GM18526 (cell line): ENCODE data around the gene CNST.

Source experiments
- POLR2A ChIP-seq: IDR thresholded peaks from 3 replicates; pipeline ENCODE4 v1.6.1; 2011; ENCODE audit not compliant: insufficient read length; ENCODE audit errors: extremely low read depth

Gene CNST

GRCh38 chr1:246678816-246679793 lies 112.8 kb downstream of the CNST start:
- TF ChIP-seq POLR2A, result no peak

DNA sequence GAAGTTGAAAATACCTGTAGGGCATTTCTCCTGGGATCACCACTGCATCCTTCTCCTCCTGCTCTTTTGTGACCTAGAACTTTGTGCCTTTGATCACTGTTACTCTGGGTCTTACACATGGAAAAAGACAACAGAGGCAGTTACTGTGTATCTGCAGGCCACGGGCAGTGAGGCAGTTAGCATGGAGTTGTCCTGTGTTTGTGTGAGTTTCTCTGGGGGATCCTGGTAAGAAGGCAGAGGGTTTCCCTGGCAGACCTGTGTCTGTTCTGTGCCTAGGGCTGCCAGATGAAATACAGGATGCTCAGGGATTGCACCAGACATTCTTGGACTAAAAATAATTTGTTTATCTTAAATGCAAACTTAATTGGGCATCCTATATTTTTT lies 113.5 kb downstream of the CNST start:
- no peak for TF ChIP-seq POLR2A

GRCh38 chr1:246680190-246680589 lies 113.9 kb downstream of the CNST start:
- TF ChIP-seq POLR2A, result no peak

GRCh38 chr1:246680696-246681130 lies 114.5 kb downstream of the CNST start:
- TF ChIP-seq POLR2A, result no peak

- TF ChIP-seq POLR2A, result no peak
These were observed 115.9 kb downstream of the CNST start for GRCh38 chr1:246681900-246682895.

GRCh38 chr1:246683521-246683920 lies 117.3 kb downstream of the CNST start:
- no peak for TF ChIP-seq POLR2A

DNA sequence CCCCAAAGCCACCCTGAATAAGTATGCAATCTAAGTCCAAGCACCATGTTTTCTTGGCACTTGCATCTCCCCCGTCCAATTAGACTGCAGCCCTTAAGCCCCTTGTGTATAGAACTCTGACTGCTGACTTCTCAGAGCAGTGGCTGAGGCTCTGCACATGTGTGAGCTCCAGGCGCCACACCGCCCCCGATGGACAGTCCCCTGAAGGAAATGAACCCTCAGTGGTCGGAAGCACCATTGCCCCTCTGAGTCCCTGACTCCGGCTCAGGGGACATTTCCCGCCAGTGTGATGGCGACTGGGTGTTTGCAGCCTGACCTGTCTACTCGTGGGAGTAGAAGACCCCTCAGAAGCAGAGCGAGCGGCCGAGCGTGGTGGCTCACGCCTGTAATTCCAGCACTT lies 120.7 kb downstream of the CNST start:
- no peak for TF ChIP-seq POLR2A

DNA sequence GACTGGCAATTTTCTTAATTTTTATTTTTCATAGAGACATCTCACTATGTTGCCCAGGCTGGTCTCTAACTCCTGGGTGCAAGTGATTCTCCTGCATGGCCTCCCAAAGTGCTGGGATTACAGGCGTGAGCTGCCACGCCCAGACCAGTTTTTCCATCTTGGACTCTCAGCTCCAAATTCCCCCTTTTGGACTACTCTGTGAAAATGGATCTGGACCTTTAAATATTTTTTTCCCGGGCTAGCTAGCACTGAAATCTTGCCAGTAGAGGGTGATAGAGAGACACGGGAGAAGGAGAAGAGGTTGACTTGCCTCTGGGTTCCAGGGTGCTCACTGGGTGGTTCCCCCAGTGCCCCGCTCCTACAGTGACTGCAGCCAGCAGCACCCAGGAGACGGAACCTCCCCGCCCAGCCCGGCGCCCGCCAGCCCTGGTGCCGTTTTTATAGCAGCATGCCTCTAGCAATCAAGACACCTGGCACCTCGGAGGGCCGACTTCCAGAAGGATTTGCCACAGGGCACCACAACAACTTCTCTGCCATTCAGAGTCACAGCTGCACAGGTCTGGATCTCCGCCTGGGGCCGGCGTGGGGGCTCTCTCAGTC lies 123.3 kb downstream of the CNST start:
- no peak for TF ChIP-seq POLR2A

- TF ChIP-seq POLR2A, result no peak
These were observed 123.8 kb downstream of the CNST start for GRCh38 chr1:246690100-246690499.

DNA sequence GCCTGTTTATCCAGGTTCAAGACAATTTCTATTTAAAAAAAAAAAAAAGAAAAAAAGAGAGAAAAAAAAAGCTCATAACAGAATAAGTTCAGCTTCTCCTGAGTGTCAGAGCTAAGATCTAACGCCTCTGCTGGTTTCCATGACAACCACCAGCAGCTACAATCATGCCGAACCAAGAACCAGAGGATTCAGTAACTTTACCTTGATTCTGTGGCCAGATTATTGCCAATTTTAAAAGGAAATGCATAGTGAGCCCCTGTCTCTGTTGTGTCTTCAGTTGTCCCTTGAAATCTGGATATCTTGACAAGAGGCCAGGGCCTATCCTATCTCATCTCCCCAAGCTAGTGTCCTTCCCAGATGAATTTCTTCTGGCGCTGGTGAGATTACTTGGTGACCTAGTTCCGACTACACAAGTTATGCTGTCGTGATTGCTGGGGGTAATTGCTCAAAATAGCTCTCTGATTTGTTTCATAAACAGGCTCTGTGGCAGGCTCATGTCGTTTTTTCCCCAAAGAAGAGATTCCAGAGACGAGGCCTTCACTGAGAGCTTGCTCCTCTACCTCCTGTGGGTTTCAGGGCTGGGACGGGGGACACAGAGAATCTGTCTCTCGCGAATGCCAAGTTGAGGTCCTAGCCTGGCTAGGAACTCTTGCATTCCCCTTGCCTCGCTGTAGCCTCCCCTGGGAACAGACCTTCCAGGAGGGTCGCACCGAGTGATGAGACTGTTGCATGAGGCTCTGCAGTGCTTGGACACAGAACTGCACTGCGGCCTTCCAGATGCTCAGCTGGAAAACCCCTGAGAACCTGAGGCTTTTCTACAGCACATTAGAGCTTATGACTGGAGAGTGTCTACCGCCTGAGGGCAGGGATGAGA lies 125.6 kb downstream of the CNST start:
- no peak for TF ChIP-seq POLR2A

DNA sequence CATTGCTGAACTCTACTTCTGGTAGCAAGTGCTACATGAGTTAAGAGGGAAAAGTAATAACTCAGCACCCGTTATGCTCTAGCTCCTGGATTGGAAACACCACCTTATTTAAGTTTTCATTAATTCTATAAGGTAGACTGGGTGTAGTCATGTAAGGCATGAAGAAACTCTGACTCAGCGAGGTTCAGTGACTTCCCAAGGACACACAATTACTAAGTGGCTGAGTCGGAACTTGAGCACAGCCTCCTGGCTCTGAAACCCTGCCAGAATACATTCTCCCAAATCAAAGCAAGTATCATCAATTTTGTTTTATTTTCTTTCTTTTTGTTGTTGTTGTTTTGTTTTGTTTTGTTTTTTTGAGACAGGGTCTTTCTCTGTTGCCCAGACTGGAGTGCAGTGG lies 128.9 kb downstream of the CNST start:
- no peak for TF ChIP-seq POLR2A

- TF ChIP-seq POLR2A, result no peak
These were observed 129.4 kb downstream of the CNST start for GRCh38 chr1:246695666-246696065.

- TF ChIP-seq POLR2A, result no peak
These were observed 132.3 kb downstream of the CNST start for GRCh38 chr1:246698466-246699094.

DNA sequence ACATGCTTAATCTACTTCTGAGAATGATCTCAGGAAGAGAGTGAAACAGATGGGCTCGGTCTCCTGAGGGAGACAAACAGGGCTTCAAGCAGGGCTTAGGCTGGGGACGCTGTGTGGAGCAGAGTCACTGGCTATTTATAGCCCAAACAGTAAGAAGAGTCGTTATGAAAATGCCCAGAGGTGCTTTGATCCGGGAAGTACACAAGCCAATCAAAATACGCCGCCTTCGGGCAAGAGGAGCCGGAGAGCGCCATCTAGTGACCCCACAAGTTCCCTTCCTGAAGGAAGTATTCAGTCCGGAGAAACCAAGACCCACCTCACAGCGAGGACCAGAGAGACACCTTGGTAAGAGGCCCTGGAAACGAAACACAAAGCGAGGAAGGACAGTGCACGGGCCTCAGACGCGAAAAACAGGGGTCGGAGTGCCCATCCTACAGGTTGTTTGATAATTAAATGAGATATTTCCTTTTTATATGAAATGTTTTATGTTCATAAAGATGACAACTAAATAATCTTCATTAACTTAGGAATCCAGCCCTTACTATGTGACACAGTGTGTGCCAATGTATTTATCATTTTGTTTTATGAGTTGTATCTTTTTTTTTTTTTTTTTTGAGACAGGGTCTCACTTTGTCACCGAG lies 133.0 kb downstream of the CNST start:
- no peak for TF ChIP-seq POLR2A

DNA sequence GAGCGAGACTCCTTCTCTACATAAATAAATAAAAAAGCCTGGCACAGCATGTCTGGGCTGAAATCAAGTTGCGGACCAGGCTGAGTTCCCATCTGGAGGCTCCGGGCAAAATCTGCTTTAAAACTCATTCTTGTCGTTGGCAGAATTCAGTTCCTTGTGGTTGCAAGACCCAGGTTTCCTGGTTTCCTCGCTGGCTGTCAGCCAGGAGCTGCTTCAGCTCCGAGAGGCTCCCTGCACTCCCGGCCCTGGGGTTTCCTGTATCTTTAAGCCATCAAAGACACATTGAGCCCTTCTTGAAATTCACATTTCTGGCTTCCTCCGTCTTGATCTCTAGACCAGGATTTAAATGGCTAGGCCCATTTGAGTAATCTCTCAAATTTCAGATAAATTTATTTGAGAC lies 137.3 kb downstream of the CNST start:
- TF ChIP-seq POLR2A, result no peak
